Colonic mucosa (tissue), 4 donors: ENCODE data around the gene SF3B5. TPM values are rescaled to one million over a fixed set of nuclear protein-coding genes. Genes with fewer than 3 reads are reported as not detected.
"Not testable (repeated sequence)": the region's sequence is repeated elsewhere in the genome, so short reads cannot be mapped to it uniquely, and the experiment has no call there.

Experiments used
- DNase-seq: peaks from one replicate; pipeline ENCODE4 v3.0.0-alpha.2; 2020
- H3K27ac ChIP-seq: fragments of 200-600 bp; one replicate; pipeline ENCODE4 v1.8.0; 2021
- H3K27me3 ChIP-seq: fragments of 200-600 bp; one replicate; pipeline ENCODE4 v1.8.0; 2021
- H3K36me3 ChIP-seq: fragments of 200-600 bp; one replicate; pipeline ENCODE4 v1.8.0; 2021
- H3K4me1 ChIP-seq: fragments of 200-600 bp; one replicate; pipeline ENCODE4 v1.8.0; 2021; ENCODE audit warnings: mild to moderate bottlenecking
- H3K4me3 ChIP-seq: fragments of 200-600 bp; one replicate; pipeline ENCODE4 v1.8.0; 2021
- H3K9ac ChIP-seq, 2 donors: one replicate each; pipeline ENCODE4 v1.7.0; 2013; ENCODE audit warnings: control low read depth in 2 of 2, low read depth in 2 of 2, low read length in 2 of 2
- H3K9me3 ChIP-seq: fragments of 200-600 bp; one replicate; pipeline ENCODE4 v1.8.0; 2021
- intact Hi-C: fragments of 100-400 bp; cut with DNase I; formaldehyde crosslinking; loops from one replicate; pipeline ENCODE4 v1.14.1; 2022
- total RNA-seq, 2 donors: library from RNA; stranded (reverse); fragmentation: NEBNext Ultra II Directional in 1 of 2; extraction: Animal tissue kit (Norgen Biotek cat#: 25700) in 1 of 2; gene quantifications; one replicate each; pipeline ENCODE4 v1.2.1, GENCODE V29; 2021
- TF ChIP-seq, protein P1 (sequence below): fragments of 200-600 bp; IDR thresholded peaks from one replicate; pipeline ENCODE4 v1.8.0; 2022; ENCODE audit warnings: antibody characterized with exemption, mild to moderate bottlenecking
- donor health status: healthy.
- donor health status: DM: no; HTN: no; CAD: no.
- donor health status: DM: no; HTN: no; CAD: no.

The SF3B5 gene
- total RNA-seq, 2 donors from 2014 or later = 149 to 285 TPM

DNA sequence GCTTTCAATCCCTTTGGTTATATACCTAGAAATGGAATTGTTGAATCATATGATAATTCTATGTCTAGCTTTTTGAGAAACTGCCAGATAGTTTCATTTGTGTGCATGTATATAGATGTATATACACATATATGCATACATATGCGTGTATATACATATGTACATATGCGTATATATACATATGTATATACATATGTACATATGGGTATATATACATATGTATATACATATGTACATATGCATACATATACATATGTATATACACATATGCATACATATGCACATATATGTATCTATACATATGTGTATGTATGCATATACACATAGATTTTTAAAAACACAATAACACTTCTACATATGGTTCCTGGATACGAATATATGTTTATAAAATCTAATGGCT lies 8.4 kb downstream of the SF3B5 start:
- DNase-seq = no peak
- Histone ChIP-seq H3K9me3 (no peaks in the 10 kb centered on the region), H3K9ac (no peak overlapping the region), H3K4me3 (no peak overlapping the region), H3K36me3 (no peaks in the 10 kb centered on the region), H3K4me1 (no peaks in the 10 kb centered on the region), H3K27me3 (no peaks in the 10 kb centered on the region), H3K27ac (no peak overlapping the region)
- TF ChIP-seq, protein P1, sequence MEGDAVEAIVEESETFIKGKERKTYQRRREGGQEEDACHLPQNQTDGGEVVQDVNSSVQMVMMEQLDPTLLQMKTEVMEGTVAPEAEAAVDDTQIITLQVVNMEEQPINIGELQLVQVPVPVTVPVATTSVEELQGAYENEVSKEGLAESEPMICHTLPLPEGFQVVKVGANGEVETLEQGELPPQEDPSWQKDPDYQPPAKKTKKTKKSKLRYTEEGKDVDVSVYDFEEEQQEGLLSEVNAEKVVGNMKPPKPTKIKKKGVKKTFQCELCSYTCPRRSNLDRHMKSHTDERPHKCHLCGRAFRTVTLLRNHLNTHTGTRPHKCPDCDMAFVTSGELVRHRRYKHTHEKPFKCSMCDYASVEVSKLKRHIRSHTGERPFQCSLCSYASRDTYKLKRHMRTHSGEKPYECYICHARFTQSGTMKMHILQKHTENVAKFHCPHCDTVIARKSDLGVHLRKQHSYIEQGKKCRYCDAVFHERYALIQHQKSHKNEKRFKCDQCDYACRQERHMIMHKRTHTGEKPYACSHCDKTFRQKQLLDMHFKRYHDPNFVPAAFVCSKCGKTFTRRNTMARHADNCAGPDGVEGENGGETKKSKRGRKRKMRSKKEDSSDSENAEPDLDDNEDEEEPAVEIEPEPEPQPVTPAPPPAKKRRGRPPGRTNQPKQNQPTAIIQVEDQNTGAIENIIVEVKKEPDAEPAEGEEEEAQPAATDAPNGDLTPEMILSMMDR = no peak
- intact Hi-C loops = no loop called here

DNA sequence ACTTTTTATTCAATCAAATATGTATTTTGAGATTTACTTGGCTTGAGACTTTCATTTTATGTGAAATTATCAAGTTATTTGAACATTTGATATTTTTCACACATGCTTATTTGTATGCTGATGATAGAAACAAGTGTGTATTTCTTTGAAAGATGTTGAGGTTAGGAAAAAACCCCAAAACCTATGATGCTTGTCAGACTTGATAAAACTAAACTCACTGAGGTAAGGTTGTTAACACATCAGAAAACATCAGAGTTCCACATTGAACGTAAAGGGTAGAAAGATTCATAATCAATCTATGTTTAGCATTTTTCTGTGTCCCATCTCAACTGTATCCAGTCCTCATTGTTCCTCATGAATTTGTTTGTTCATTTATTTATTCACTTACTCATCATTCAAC lies 12.2 kb downstream of the SF3B5 start:
- intact Hi-C loops = no loop called here
- TF ChIP-seq, protein P1 = no peak
- Histone ChIP-seq H3K9me3 (no peaks in the 10 kb centered on the region), H3K9ac (no peak overlapping the region), H3K27me3 (no peaks in the 10 kb centered on the region), H3K4me1 (no peaks in the 10 kb centered on the region), H3K4me3 (no peak overlapping the region), H3K27ac (no peak overlapping the region), H3K36me3 (no peaks in the 10 kb centered on the region)
- DNase-seq = no peak

DNA sequence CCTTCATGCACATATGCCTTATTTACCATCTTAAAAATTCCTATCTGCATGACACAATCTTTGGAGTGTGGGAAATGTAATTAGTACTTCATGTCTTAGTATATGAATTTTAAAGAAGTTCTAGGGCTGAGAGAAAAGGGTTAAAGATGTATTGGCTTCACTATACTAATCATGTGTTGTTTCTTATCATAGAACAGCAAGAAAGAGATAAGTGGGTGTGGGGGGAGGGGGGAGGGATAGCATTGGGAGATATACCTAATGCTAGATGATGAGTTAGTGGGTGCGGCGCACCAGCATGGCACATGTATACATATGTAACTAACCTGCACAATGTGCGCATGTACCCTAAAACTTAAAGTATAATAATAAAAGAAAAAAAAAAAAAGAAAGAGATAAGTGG lies 13.0 kb downstream of the SF3B5 start:
- H3K9ac ChIP-seq, H3K9me3 ChIP-seq, DNase-seq, intact Hi-C loops, H3K4me1 ChIP-seq, H3K27ac ChIP-seq, H3K36me3 ChIP-seq, H3K27me3 ChIP-seq, H3K4me3 ChIP-seq: not testable (repeated sequence)

DNA sequence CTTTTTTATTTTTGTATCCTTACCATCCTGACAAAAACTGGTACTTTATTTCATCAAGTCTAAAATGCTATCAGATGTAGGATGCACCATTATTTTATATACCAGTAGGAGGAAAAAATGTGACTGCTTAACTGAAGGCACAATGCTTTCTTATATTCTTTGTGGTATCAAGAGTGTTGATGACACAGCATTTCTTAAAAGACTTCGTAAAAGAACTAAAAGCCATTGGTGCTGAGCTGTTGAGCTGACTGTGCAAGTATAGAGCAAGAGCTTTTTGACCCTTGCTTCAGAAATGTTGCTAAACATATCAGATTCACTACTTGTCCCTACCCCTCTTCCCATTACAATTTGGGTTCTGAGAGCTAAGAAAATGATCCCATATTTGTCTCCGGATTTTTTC lies 17.5 kb downstream of the SF3B5 start:
- Histone ChIP-seq H3K27ac (no peak overlapping the region), H3K27me3 (no peaks in the 10 kb centered on the region), H3K4me3 (no peak overlapping the region), H3K36me3 (no peaks in the 10 kb centered on the region), H3K9me3 (no peaks in the 10 kb centered on the region), H3K4me1 (no peaks in the 10 kb centered on the region), H3K9ac (no peak overlapping the region)
- intact Hi-C loops = no loop called here
- TF ChIP-seq, protein P1 = no peak
- no peak for DNase-seq

DNA sequence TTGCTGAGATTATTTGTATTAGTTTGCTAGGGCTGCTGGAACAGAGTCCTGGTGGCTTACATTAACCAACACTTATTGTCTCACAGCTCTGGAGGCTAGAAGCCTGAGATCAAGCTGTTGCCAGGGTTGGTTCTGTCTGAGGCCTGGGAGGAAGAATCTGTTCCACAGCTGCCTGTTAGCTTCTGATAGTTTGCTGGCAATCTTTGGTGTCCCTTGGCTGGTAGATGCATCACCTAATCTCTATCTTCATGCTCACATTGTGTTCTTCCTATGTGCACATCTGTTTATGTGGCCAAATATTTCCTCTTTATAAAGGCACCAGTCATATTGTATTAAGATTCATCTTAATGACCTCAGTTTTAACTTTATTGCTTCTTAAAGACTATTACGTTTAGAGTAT lies 19.5 kb downstream of the SF3B5 start:
- Histone ChIP-seq H3K27ac (no peak overlapping the region), H3K4me1 (no peaks in the 10 kb centered on the region)
- intact Hi-C loops = no loop called here

DNA sequence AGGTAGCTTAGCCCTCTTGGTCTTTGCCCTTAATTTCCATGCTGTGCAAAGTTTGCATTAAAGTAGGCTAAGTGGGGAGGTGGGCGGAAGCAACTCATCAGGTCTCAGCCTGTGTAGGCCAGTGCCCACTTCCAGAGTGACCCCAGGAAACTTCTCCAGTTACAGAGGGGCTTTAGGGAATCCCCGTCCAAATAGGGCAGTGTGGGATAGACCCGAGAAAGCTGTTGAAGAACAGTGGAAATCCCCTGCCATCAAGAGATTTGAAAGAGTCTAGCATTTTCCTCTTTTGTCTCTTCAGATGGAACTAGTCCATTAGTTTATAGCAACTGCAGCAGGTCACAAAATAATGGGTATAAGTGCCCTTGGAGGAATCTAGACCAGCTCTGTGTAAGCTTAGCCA lies 20.2 kb downstream of the SF3B5 start:
- H3K9ac ChIP-seq = no peak overlapping the region
- TF ChIP-seq, protein P1 = no peak
- H3K36me3 ChIP-seq = no peaks in the 10 kb centered on the region
- H3K27me3 ChIP-seq = no peaks in the 10 kb centered on the region
- H3K4me3 ChIP-seq = no peak overlapping the region
- intact Hi-C loops = no loop called here
- DNase-seq = no peak
- H3K9me3 ChIP-seq = no peaks in the 10 kb centered on the region
- no peaks in the 10 kb centered on the region for H3K4me1 ChIP-seq
- no peak overlapping the region for H3K27ac ChIP-seq

More for the DNA sequence above, 19.5 kb downstream of the SF3B5 start:
- TF ChIP-seq, protein P1 = no peak
- no peaks in the 10 kb centered on the region for H3K27me3 ChIP-seq
- H3K4me3 ChIP-seq = no peak overlapping the region
- H3K9ac ChIP-seq = no peak overlapping the region
- H3K9me3 ChIP-seq = no peaks in the 10 kb centered on the region
- no peak for DNase-seq
- H3K36me3 ChIP-seq = no peaks in the 10 kb centered on the region
